Measurements from ENCODE around the gene CDC42EP1. TPM values are rescaled to one million over a fixed set of nuclear protein-coding genes. Genes with fewer than 3 reads are reported as not detected.

The CDC42EP1 gene
- total RNA-seq, 4 donors from 2014 or later, result 22.3 to 41.0 (median 34.7) TPM

GRCh38 chr22:37542959-37543358 lies 17.3 kb upstream of the CDC42EP1 start:
- Histone ChIP-seq H3K4me3 (no peak overlapping the region), H3K4me1 (peaks cover 0 to 39% (median 7%) of the 10 kb centered on the region in 4 donors), H3K36me3 (no peaks in the 10 kb centered on the region), H3K27me3 (no peaks in the 10 kb centered on the region), H3K9me3 (no peaks in the 10 kb centered on the region), H3K27ac (no peak overlapping the region)
- TF ChIP-seq CTCF (IDR thresholded peaks at IDR 0.05) (no peak), POLR2A (IDR thresholded peaks at IDR 0.05) (no peak)
- no peak for DNase-seq

- H3K4me1 ChIP-seq, result peaks cover 0 to 30% (median 7%) of the 10 kb centered on the region in 4 donors
- peak; percentile 48 to 90 (median 87) for DNase-seq
- no peaks in the 10 kb centered on the region for H3K9me3 ChIP-seq
- no peak for TF ChIP-seq POLR2A (IDR thresholded peaks at IDR 0.05)
- peak in 4 of 6 experiments; percentile 55 to 89 (median 84) for TF ChIP-seq CTCF (IDR thresholded peaks at IDR 0.05)
- peak overlapping the region in 2 of 4 donors; percentile 17 to 37 for H3K4me3 ChIP-seq
- H3K36me3 ChIP-seq, result no peaks in the 10 kb centered on the region
- H3K27ac ChIP-seq, result peak overlapping the region; percentile 71 to 83 (median 78)
- no peaks in the 10 kb centered on the region for H3K27me3 ChIP-seq
Measured at GRCh38 chr22:37544955-37545702, 15.2 kb upstream of the CDC42EP1 start.

GRCh38 chr22:37545703-37546436 lies 14.4 kb upstream of the CDC42EP1 start:
- Histone ChIP-seq H3K36me3 (no peaks in the 10 kb centered on the region), H3K9me3 (no peaks in the 10 kb centered on the region), H3K4me1 (peaks cover 0 to 30% (median 7%) of the 10 kb centered on the region in 4 donors), H3K27me3 (no peaks in the 10 kb centered on the region), H3K27ac (peak overlapping the region; percentile 71 to 83 (median 78)), H3K4me3 (peak overlapping the region in 2 of 4 donors; percentile 17 to 37)
- TF ChIP-seq CTCF (IDR thresholded peaks at IDR 0.05) (no peak), POLR2A (IDR thresholded peaks at IDR 0.05) (peak; percentile 49 to 82)
- DNase-seq, result peak; percentile 43 to 93 (median 89)

- TF ChIP-seq POLR2A (IDR thresholded peaks at IDR 0.05) (no peak), CTCF (IDR thresholded peaks at IDR 0.05) (no peak)
- Histone ChIP-seq H3K36me3 (no peaks in the 10 kb centered on the region), H3K4me3 (peak overlapping the region in 1 of 4 donors; percentile 37), H3K27me3 (no peaks in the 10 kb centered on the region), H3K9me3 (no peaks in the 10 kb centered on the region), H3K4me1 (peaks cover 0 to 31% (median 7%) of the 10 kb centered on the region in 4 donors), H3K27ac (peak overlapping the region; percentile 71 to 83 (median 78))
- DNase-seq, result peak; percentile 33 to 64 (median 53)
Measured at GRCh38 chr22:37546437-37547250, 13.6 kb upstream of the CDC42EP1 start.

- H3K36me3 ChIP-seq, result no peaks in the 10 kb centered on the region
- H3K9me3 ChIP-seq, result no peaks in the 10 kb centered on the region
- DNase-seq, result no peak
- H3K4me3 ChIP-seq, result no peak overlapping the region
- H3K27ac ChIP-seq, result peak overlapping the region; percentile 71 to 83 (median 78)
- H3K27me3 ChIP-seq, result no peaks in the 10 kb centered on the region
- TF ChIP-seq CTCF (IDR thresholded peaks at IDR 0.05) (no peak), POLR2A (IDR thresholded peaks at IDR 0.05) (no peak)
- H3K4me1 ChIP-seq, result peaks cover 0 to 33% (median 7%) of the 10 kb centered on the region in 4 donors
Measured at GRCh38 chr22:37547251-37547741, 13.0 kb upstream of the CDC42EP1 start.

Measured in Peyer's patch (tissue), 4 donors.